HUES6 (cell line): ENCODE results near the gene EML5.
"Not testable (repeated sequence)": the region's sequence is repeated elsewhere in the genome, so short reads cannot be mapped to it uniquely, and the experiment has no call there.

Experiments used
- H3K27ac ChIP-seq: 2 replicates; pipeline ENCODE4 v1.7.0; 2013; ENCODE audit warnings: low read depth, mild to moderate bottlenecking, low read length, inconsistent platforms
- H3K27me3 ChIP-seq: 2 replicates; pipeline ENCODE4 v1.6.1; 2013; ENCODE audit warnings: low read length; ENCODE audit not compliant: control insufficient read depth, insufficient read depth
- H3K36me3 ChIP-seq: 2 replicates; pipeline ENCODE4 v1.6.1; 2013; ENCODE audit warnings: low read length; ENCODE audit not compliant: control insufficient read depth, insufficient read depth
- H3K4me1 ChIP-seq: 2 replicates; pipeline ENCODE4 v1.6.1; 2013; ENCODE audit warnings: low read length; ENCODE audit not compliant: control insufficient read depth, insufficient read depth
- H3K4me3 ChIP-seq: 2 replicates; pipeline ENCODE4 v1.5.1; 2013; ENCODE audit warnings: low read depth, low read length
- H3K9ac ChIP-seq: one replicate; pipeline ENCODE4 v1.6.1; 2013; ENCODE audit warnings: mild to moderate bottlenecking, low read length
- H3K9me3 ChIP-seq: 2 replicates; pipeline ENCODE4 v1.6.1; 2013; ENCODE audit warnings: low read depth, low read length; ENCODE audit not compliant: control insufficient read depth, insufficient read depth

Gene EML5

GRCh38 chr14:88804035-88804434 is 11.3 kb upstream of the EML5 start:
- Histone ChIP-seq H3K9me3 (peaks cover 4% of the 10 kb centered on the region; the same call in 1 of the 2 replicates), H3K4me1 (0 out of 2 replicates have a peak, but pooled peaks cover 4% of the 10 kb centered on the region), H3K27ac (no peak overlapping the region), H3K36me3 (no peaks in the 10 kb centered on the region), H3K4me3 (no peak overlapping the region), H3K9ac (no peak overlapping the region), H3K27me3 (no peaks in the 10 kb centered on the region)

DNA sequence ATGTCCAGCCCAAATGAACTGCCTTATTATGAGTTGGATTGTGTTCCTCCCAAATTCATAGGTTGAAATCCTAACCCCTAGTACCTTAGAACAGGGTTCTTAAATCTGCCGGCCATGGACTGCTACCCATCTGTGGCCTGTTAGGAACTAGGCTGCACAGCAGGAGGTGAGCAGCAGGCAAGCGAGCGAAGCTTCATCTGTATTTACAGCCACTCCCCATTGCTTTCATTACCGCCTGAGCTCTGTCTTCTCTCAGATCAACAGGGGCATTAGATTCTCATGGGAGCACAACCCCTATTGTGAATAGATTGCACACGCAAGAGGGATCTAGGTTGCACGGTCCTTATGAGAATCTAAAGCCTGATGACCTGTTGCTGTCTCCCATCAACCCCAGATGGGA is 9.8 kb upstream of the EML5 start:
- Histone ChIP-seq H3K4me1 (0 out of 2 replicates have a peak, but pooled peaks cover 4% of the 10 kb centered on the region), H3K9ac (no peak overlapping the region)

GRCh38 chr14:88799522-88799921 is 6.8 kb upstream of the EML5 start:
- H3K9ac ChIP-seq, result no peak overlapping the region
- H3K36me3 ChIP-seq, result no peaks in the 10 kb centered on the region
- H3K27me3 ChIP-seq, result peaks cover 2% of the 10 kb centered on the region; the same call in 1 of the 2 replicates
- H3K27ac ChIP-seq, result no peak overlapping the region
- H3K4me3 ChIP-seq, result no peak overlapping the region
- 0 out of 2 replicates have a peak, but pooled peaks cover 4% of the 10 kb centered on the region for H3K4me1 ChIP-seq
- H3K9me3 ChIP-seq, result no peaks in the 10 kb centered on the region

More for the DNA sequence above, 9.8 kb upstream of the EML5 start:
- no peak overlapping the region for H3K27ac ChIP-seq
- H3K4me3 ChIP-seq, result no peak overlapping the region
- no peaks in the 10 kb centered on the region for H3K36me3 ChIP-seq
- H3K27me3 ChIP-seq, result no peaks in the 10 kb centered on the region; the same call in 1 of the 2 replicates
- H3K9me3 ChIP-seq, result no peaks in the 10 kb centered on the region

GRCh38 chr14:88798156-88798555 is 5.4 kb upstream of the EML5 start:
- no peaks in the 10 kb centered on the region for H3K36me3 ChIP-seq

GRCh38 chr14:88793259-88793625 is 489 bp upstream of the EML5 start:
- peak overlapping the region; percentile 72 for H3K4me3 ChIP-seq
- no peaks in the 10 kb centered on the region for H3K9me3 ChIP-seq
- no peak overlapping the region for H3K27ac ChIP-seq
- no peaks in the 10 kb centered on the region for H3K36me3 ChIP-seq
- H3K9ac ChIP-seq, result peak overlapping the region; percentile 45
- peaks cover 58% of the 10 kb centered on the region for H3K27me3 ChIP-seq
- no peaks in the 10 kb centered on the region for H3K4me1 ChIP-seq

More at GRCh38 chr14:88798156-88798555, 5.4 kb upstream of the EML5 start:
- H3K9ac ChIP-seq, result no peak overlapping the region
- peaks cover 16% of the 10 kb centered on the region for H3K27me3 ChIP-seq
- 0 out of 2 replicates have a peak, but pooled peaks cover 4% of the 10 kb centered on the region for H3K4me1 ChIP-seq
- H3K27ac ChIP-seq, result no peak overlapping the region
- no peaks in the 10 kb centered on the region for H3K9me3 ChIP-seq
- H3K4me3 ChIP-seq, result no peak overlapping the region

GRCh38 chr14:88791629-88792472 is 902 bp downstream of the EML5 start:
- H3K36me3 ChIP-seq, result no peaks in the 10 kb centered on the region
- peaks cover 61% of the 10 kb centered on the region for H3K27me3 ChIP-seq
- H3K9ac ChIP-seq, result peak overlapping the region; percentile 61
- no peaks in the 10 kb centered on the region for H3K9me3 ChIP-seq
- no peak overlapping the region for H3K27ac ChIP-seq
- peak overlapping the region; percentile 72 for H3K4me3 ChIP-seq
- no peaks in the 10 kb centered on the region for H3K4me1 ChIP-seq

- Histone ChIP-seq H3K27ac (no peak overlapping the region), H3K9ac (no peak overlapping the region), H3K4me1 (no peaks in the 10 kb centered on the region), H3K4me3 (peak overlapping the region; percentile 72; the same call in 1 of the 2 replicates), H3K27me3 (peaks cover 61% of the 10 kb centered on the region), H3K36me3 (no peaks in the 10 kb centered on the region), H3K9me3 (no peaks in the 10 kb centered on the region)
These were observed 1.5 kb downstream of the EML5 start for GRCh38 chr14:88791252-88791621.

- Histone ChIP-seq H3K27ac (no peak overlapping the region), H3K27me3 (peaks cover 61% of the 10 kb centered on the region), H3K9me3 (no peaks in the 10 kb centered on the region), H3K4me3 (no peak overlapping the region), H3K9ac (no peak overlapping the region), H3K4me1 (no peaks in the 10 kb centered on the region), H3K36me3 (no peaks in the 10 kb centered on the region)
These were observed 2.1 kb downstream of the EML5 start for GRCh38 chr14:88790501-88791251.

DNA sequence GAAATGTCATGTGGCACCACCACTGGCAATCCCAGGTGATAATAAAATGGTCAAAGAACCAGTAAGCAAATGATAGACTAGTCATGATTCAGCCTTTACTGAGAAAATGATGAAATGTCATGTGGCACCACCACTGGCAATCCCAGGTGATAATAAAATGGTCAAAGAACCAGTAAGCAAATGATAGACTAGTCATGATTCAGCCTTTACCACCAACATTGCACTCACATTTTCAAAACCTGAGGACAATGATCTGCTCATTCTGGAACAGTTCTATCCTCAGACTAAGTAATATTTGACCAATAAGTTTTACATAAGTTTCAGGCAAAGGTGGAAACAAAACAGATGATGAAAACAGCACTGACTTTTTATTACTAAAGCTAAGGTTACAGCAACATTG is 3.2 kb downstream of the EML5 start:
- peaks cover 60% of the 10 kb centered on the region for H3K27me3 ChIP-seq
- H3K4me1 ChIP-seq, H3K4me3 ChIP-seq, H3K36me3 ChIP-seq, H3K9me3 ChIP-seq, H3K9ac ChIP-seq, H3K27ac ChIP-seq: not testable (repeated sequence)

DNA sequence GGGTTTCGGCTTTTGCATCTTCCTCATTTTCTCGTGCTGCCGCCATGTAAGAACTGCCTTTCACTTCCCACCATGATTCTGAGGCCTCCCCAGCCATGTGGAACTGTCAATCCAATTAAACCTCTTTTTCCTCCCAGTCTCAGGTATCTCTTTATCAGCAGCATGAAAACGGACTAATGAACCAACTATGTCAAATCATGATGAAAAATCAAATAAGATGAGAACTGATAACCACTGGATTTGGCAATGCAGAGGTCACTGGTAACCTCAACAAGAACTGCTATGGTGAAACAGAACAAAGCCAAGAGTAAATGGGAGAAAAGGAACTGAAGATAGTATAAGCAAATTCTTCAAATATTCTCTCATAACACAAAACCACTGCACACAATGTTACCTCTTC is 6.0 kb downstream of the EML5 start:
- no peaks in the 10 kb centered on the region for H3K4me1 ChIP-seq

GRCh38 chr14:88785911-88786310 is 6.8 kb downstream of the EML5 start:
- Histone ChIP-seq H3K9me3 (peaks cover 20% of the 10 kb centered on the region), H3K27me3 (peaks cover 23% of the 10 kb centered on the region), H3K36me3 (no peaks in the 10 kb centered on the region), H3K27ac (no peak overlapping the region), H3K9ac (no peak overlapping the region), H3K4me1 (no peaks in the 10 kb centered on the region), H3K4me3 (no peak overlapping the region)

More for the DNA sequence above, 6.0 kb downstream of the EML5 start:
- no peak overlapping the region for H3K9ac ChIP-seq
- H3K27ac ChIP-seq, result no peak overlapping the region
- peaks cover 17% of the 10 kb centered on the region for H3K9me3 ChIP-seq
- peaks cover 31% of the 10 kb centered on the region for H3K27me3 ChIP-seq
- no peaks in the 10 kb centered on the region for H3K36me3 ChIP-seq
- H3K4me3 ChIP-seq, result no peak overlapping the region
